HepG2 (cell line): Measurements from ENCODE around the gene CRISPLD2. TPM values are rescaled to one million over a fixed set of nuclear protein-coding genes. Genes with fewer than 3 reads are reported as not detected.

Source experiments
- ARNT ChIP-seq: fragments of 450-650 bp; IDR thresholded peaks from 2 replicates; pipeline ENCODE4 v1.6.1; 2017
- CC2D1A ChIP-seq: sonication (generic); formaldehyde crosslinking; IDR thresholded peaks from 2 replicates; pipeline ENCODE4 v1.8.1; 2023; ENCODE audit warnings: mild to moderate bottlenecking, missing genetic modification reagents
- ELF1 ChIP-seq: sonication (generic); formaldehyde crosslinking; IDR thresholded peaks from 2 replicates; pipeline ENCODE4 v1.4.0; 2020; ENCODE audit warnings: missing genetic modification reagents
- HDAC2 ChIP-seq: sonication (generic); formaldehyde crosslinking; IDR thresholded peaks from 2 replicates; pipeline ENCODE4 v1.4.0; 2020; ENCODE audit warnings: missing genetic modification reagents
- HNRNPUL1 ChIP-seq: fragments of 200-400 bp; formaldehyde crosslinking; IDR thresholded peaks from 2 replicates; pipeline ENCODE4 v1.6.1; 2017; ENCODE audit warnings: low read depth, mild to moderate bottlenecking, low read length, moderate library complexity
- KLF12 ChIP-seq: sonication (generic); formaldehyde crosslinking; IDR thresholded peaks from 2 replicates; pipeline ENCODE4 v1.4.0; 2020; ENCODE audit warnings: missing genetic modification reagents, borderline replicate concordance
- KLF15 ChIP-seq: sonication (generic); formaldehyde crosslinking; IDR thresholded peaks from 2 replicates; pipeline ENCODE4 v1.8.1; 2023; ENCODE audit warnings: borderline replicate concordance, mild to moderate bottlenecking, inconsistent platforms, missing genetic modification reagents, mixed read lengths
- MIXL1 ChIP-seq: IDR thresholded peaks from 2 replicates; pipeline ENCODE4 v1.6.1; 2016
- MXD3 ChIP-seq: IDR thresholded peaks from 2 replicates; pipeline ENCODE4 v1.6.1; 2016; ENCODE audit warnings: mild to moderate bottlenecking, missing biosample characterization, missing genetic modification reagents
- NR2C2 ChIP-seq: sonication (generic); formaldehyde crosslinking; IDR thresholded peaks from 2 replicates; pipeline ENCODE4 v1.4.0; 2020; ENCODE audit warnings: missing genetic modification reagents, mild to moderate bottlenecking, moderate library complexity, borderline replicate concordance
- NR2F1 ChIP-seq, 2 experiments: fragments of 450-650 bp in 1 of 2; formaldehyde crosslinking in 1 of 2; IDR thresholded peaks; 2 replicates each; pipeline versions ENCODE4 v1.5.0 to v1.6.1; 2016 to 2020; ENCODE audit warnings: mild to moderate bottlenecking in 1 of 2, missing compliant biosample characterization in 1 of 2, missing genetic modification reagents in 1 of 2, moderate library complexity in 1 of 2
- SP4 ChIP-seq: sonication (generic); formaldehyde crosslinking; IDR thresholded peaks from 2 replicates; pipeline ENCODE4 v1.8.1; 2023; ENCODE audit warnings: mild to moderate bottlenecking, missing genetic modification reagents
- YEATS4 ChIP-seq: sonication (generic); formaldehyde crosslinking; IDR thresholded peaks from 2 replicates; pipeline ENCODE4 v1.4.0; 2020; ENCODE audit warnings: missing genetic modification reagents, borderline replicate concordance
- ZNF337 ChIP-seq: sonication (generic); formaldehyde crosslinking; IDR thresholded peaks from 2 replicates; pipeline ENCODE4 v1.5.1; 2020; ENCODE audit warnings: missing genetic modification reagents, low read depth, mild to moderate bottlenecking, borderline replicate concordance
- ZNF451 ChIP-seq: sonication (generic); formaldehyde crosslinking; IDR thresholded peaks from 2 replicates; pipeline ENCODE4 v1.5.0; 2020; ENCODE audit warnings: mild to moderate bottlenecking, missing genetic modification reagents
- ZNF652 ChIP-seq: IDR thresholded peaks from 2 replicates; pipeline ENCODE4 v1.6.1; 2016; ENCODE audit warnings: low read depth, borderline replicate concordance
- polyA plus RNA-seq, 8 experiments: library from polyadenylated mRNA; depleted of rRNA in 3 of 8; stranded (reverse) in 7 of 8; unstranded in 1 of 8; fragments of >200 nt; fragmentation: Illumina TruSeq in 4 of 8; extraction: Trizol in 4 of 8; gene quantifications; 2 replicates each; pipeline versions ENCODE4 v1.2.1 to v1.2.3, GENCODE V29; 2011 to 2016; ENCODE audit warnings: low read depth in 4 of 8, missing spikeins in 1 of 8, mixed read lengths in 1 of 8; ENCODE audit not compliant: insufficient read depth in 1 of 8
- total RNA-seq, 5 experiments: library from RNA; depleted of rRNA; stranded (reverse); fragments of >200 nt; fragmentation: Illumina TruSeq; extraction: Trizol; gene quantifications; 2 replicates each; pipeline ENCODE4 v1.2.3, GENCODE V29; 2016; ENCODE audit warnings: low read depth in 1 of 5
- TF ChIP-seq, protein P1 (sequence below): sonication (generic); formaldehyde crosslinking; IDR thresholded peaks from 2 replicates; pipeline ENCODE4 v1.4.0; 2020; ENCODE audit warnings: missing genetic modification reagents, borderline replicate concordance
- TF ChIP-seq, protein P2 (sequence below): sonication (generic); formaldehyde crosslinking; IDR thresholded peaks from 2 replicates; pipeline ENCODE4 v1.4.0; 2020; ENCODE audit warnings: missing genetic modification reagents
- TF ChIP-seq, protein P3 (sequence below): sonication (generic); formaldehyde crosslinking; IDR thresholded peaks from 2 replicates; pipeline ENCODE4 v1.5.0; 2020; ENCODE audit warnings: mild to moderate bottlenecking, missing genetic modification reagents

The CRISPLD2 gene
- total and polyA plus RNA-seq, 2 of the 13 experiments (the other 11 are each of a cell fraction or from before 2014, with no cell fraction given): 0.04 to 0.31 TPM

DNA sequence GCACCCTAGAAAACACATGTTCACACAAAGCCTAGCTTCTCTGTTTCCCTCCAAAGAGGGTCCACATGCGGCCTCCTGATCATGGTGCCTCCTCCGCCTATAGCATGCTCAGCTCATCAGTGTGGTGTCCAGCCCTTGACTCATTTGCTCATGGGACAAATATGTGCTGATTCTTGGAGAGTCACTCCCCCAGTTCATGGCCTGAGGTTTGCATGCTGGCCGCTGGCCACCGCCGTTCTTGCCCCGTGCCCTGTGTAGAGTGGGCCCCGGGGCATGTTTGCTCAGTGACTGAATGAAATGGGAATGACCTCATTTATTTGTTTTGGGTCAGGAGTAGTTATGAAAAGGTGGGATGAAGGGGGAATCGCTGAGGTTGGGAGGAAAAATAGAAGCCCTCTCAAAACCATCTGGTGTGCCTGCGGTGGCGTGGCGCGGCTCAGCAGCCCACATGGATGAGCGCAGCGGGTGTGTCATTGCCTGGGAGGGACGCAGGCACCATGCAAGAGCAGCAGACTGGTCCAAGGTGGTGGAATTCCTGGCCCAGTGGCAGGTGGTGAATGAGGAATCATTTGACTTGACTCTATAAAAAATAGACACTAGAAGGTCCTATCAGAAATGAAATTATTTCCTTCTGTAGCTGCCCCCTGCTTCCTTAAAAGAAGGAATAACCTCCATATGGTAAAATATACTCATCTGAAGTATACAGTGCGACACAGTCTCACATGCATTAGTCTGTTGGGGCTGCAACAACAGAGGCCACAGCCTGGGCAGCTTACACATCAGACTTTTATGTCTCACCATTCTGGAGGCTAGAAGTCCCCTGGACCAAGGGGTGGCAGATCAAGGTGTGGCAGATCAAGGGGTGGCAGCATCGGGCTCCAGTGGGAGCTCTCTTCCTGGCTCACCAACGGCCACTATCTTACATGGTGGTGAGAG, 31.7 kb downstream of the CRISPLD2 start (continued):
- TF ChIP-seq, protein P1, sequence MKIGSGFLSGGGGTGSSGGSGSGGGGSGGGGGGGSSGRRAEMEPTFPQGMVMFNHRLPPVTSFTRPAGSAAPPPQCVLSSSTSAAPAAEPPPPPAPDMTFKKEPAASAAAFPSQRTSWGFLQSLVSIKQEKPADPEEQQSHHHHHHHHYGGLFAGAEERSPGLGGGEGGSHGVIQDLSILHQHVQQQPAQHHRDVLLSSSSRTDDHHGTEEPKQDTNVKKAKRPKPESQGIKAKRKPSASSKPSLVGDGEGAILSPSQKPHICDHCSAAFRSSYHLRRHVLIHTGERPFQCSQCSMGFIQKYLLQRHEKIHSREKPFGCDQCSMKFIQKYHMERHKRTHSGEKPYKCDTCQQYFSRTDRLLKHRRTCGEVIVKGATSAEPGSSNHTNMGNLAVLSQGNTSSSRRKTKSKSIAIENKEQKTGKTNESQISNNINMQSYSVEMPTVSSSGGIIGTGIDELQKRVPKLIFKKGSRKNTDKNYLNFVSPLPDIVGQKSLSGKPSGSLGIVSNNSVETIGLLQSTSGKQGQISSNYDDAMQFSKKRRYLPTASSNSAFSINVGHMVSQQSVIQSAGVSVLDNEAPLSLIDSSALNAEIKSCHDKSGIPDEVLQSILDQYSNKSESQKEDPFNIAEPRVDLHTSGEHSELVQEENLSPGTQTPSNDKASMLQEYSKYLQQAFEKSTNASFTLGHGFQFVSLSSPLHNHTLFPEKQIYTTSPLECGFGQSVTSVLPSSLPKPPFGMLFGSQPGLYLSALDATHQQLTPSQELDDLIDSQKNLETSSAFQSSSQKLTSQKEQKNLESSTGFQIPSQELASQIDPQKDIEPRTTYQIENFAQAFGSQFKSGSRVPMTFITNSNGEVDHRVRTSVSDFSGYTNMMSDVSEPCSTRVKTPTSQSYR (CRISPR knock-in tag): peak; percentile 22; the same call in 1 of the 2 replicates
- no peak for TF ChIP-seq YEATS4 (CRISPR knock-in tag)
- TF ChIP-seq ARNT: no peak
- TF ChIP-seq, protein P2, sequence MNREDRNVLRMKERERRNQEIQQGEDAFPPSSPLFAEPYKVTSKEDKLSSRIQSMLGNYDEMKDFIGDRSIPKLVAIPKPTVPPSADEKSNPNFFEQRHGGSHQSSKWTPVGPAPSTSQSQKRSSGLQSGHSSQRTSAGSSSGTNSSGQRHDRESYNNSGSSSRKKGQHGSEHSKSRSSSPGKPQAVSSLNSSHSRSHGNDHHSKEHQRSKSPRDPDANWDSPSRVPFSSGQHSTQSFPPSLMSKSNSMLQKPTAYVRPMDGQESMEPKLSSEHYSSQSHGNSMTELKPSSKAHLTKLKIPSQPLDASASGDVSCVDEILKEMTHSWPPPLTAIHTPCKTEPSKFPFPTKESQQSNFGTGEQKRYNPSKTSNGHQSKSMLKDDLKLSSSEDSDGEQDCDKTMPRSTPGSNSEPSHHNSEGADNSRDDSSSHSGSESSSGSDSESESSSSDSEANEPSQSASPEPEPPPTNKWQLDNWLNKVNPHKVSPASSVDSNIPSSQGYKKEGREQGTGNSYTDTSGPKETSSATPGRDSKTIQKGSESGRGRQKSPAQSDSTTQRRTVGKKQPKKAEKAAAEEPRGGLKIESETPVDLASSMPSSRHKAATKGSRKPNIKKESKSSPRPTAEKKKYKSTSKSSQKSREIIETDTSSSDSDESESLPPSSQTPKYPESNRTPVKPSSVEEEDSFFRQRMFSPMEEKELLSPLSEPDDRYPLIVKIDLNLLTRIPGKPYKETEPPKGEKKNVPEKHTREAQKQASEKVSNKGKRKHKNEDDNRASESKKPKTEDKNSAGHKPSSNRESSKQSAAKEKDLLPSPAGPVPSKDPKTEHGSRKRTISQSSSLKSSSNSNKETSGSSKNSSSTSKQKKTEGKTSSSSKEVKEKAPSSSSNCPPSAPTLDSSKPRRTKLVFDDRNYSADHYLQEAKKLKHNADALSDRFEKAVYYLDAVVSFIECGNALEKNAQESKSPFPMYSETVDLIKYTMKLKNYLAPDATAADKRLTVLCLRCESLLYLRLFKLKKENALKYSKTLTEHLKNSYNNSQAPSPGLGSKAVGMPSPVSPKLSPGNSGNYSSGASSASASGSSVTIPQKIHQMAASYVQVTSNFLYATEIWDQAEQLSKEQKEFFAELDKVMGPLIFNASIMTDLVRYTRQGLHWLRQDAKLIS: no peak
- peak; percentile 72; the same call in 1 of the 2 replicates for TF ChIP-seq MIXL1 (CRISPR knock-in tag)
- peak; percentile 42; the same call in 1 of the 2 replicates for TF ChIP-seq ZNF652 (CRISPR knock-in tag)
- TF ChIP-seq, protein P3, sequence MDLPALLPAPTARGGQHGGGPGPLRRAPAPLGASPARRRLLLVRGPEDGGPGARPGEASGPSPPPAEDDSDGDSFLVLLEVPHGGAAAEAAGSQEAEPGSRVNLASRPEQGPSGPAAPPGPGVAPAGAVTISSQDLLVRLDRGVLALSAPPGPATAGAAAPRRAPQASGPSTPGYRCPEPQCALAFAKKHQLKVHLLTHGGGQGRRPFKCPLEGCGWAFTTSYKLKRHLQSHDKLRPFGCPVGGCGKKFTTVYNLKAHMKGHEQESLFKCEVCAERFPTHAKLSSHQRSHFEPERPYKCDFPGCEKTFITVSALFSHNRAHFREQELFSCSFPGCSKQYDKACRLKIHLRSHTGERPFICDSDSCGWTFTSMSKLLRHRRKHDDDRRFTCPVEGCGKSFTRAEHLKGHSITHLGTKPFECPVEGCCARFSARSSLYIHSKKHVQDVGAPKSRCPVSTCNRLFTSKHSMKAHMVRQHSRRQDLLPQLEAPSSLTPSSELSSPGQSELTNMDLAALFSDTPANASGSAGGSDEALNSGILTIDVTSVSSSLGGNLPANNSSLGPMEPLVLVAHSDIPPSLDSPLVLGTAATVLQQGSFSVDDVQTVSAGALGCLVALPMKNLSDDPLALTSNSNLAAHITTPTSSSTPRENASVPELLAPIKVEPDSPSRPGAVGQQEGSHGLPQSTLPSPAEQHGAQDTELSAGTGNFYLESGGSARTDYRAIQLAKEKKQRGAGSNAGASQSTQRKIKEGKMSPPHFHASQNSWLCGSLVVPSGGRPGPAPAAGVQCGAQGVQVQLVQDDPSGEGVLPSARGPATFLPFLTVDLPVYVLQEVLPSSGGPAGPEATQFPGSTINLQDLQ (CRISPR knock-in tag): no peak
- peak in 1 of 2 experiments; percentile 59; a peak in 1 of 4 replicates for TF ChIP-seq NR2F1 (CRISPR knock-in tag; IDR thresholded peaks at IDR 0.05)
- no peak for TF ChIP-seq KLF15 (CRISPR knock-in tag)
- TF ChIP-seq KLF12 (CRISPR knock-in tag): no peak
- TF ChIP-seq NR2C2 (CRISPR knock-in tag): peak; percentile 56; the same call in 1 of the 2 replicates
- TF ChIP-seq SP4 (CRISPR knock-in tag): no peak
- TF ChIP-seq ELF1 (CRISPR knock-in tag): peak; percentile 29; the same call in 1 of the 2 replicates
- TF ChIP-seq ZNF337 (CRISPR knock-in tag): no peak
- TF ChIP-seq HNRNPUL1: no peak
- TF ChIP-seq HDAC2: peak; percentile 83; the same call in 1 of the 2 replicates
- no peak for TF ChIP-seq ZNF451 (CRISPR knock-in tag)
- TF ChIP-seq CC2D1A (CRISPR knock-in tag): no peak
- TF ChIP-seq MXD3 (CRISPR knock-in tag): 0 out of 2 replicates have a peak, but pooled peaks have one; percentile 27
